ENCODE measurements around the gene KRT2.

- TF ChIP-seq CTCF (conservative IDR thresholded peaks at IDR 0.05; ENCODE audit: low read length) = no peak
- no peak for TF ChIP-seq EZH2phosphoT487 (IDR thresholded peaks at IDR 0.05; ENCODE audit: borderline replicate concordance, low read depth, low read length)
Observed at GRCh38 chr12:52645982-52646381, 6.0 kb downstream of the KRT2 start.

Data from OCI-LY7 (cell line).